K562 (cell line): Measurements from ENCODE around the gene SLC7A11. TPM values are rescaled to one million over a fixed set of nuclear protein-coding genes. Genes with fewer than 3 reads are reported as not detected.

ENCODE experiments used
- HMG20A ChIP-seq: fragments of 450-650 bp; formaldehyde crosslinking; conservative IDR thresholded peaks from 2 replicates; pipeline ENCODE4 v1.4.0; 2020; ENCODE audit warnings: mild to moderate bottlenecking, mixed read lengths
- HSF4 ChIP-seq: fragments of 250-450 bp; sonication (Bioruptor Pico); IDR thresholded peaks from 2 replicates; pipeline ENCODE4 v2.1.2; 2022; ENCODE audit warnings: mild to moderate bottlenecking, moderate library complexity, borderline replicate concordance
- SUPT5H ChIP-seq: fragments of 450-650 bp; IDR thresholded peaks from 2 replicates; pipeline ENCODE4 v1.6.1; 2016
- polyA plus RNA-seq, 8 experiments: library from polyadenylated mRNA; depleted of rRNA in 4 of 8; stranded (reverse) in 5 of 8; unstranded in 3 of 8; fragments of >200 nt; fragmentation: Nextera tagmentation in 2 of 8; fragmentation: Illumina TruSeq in 1 of 8; extraction: Ambion mirVana in 2 of 8; extraction: Trizol in 1 of 8; gene quantifications; 2 replicates each; pipeline versions ENCODE4 v1.2.1 to v1.2.3, GENCODE V29; 2011 to 2014; ENCODE audit warnings: inconsistent platforms in 1 of 8, missing spikeins in 1 of 8
- total RNA-seq, 7 experiments: library from RNA; depleted of rRNA in 6 of 7; stranded (reverse); fragments of >200 nt in 6 of 7; fragmentation: Illumina TruSeq in 2 of 7; extraction: Trizol in 2 of 7; gene quantifications; 2 replicates each; pipeline versions ENCODE4 v1.2.1 to v1.2.3, GENCODE V29; 2011 to 2021; ENCODE audit warnings: low replicate concordance in 1 of 7
- TF ChIP-seq, protein P1 (sequence below): sonication (generic); formaldehyde crosslinking; IDR thresholded peaks from 2 replicates; pipeline ENCODE4 v1.8.0; 2023; ENCODE audit warnings: missing genetic modification reagents, mild to moderate bottlenecking, borderline replicate concordance
- TF ChIP-seq, protein P2 (sequence below): sonication (generic); formaldehyde crosslinking; IDR thresholded peaks from 2 replicates; pipeline ENCODE4 v1.9.0; 2022; ENCODE audit warnings: mild to moderate bottlenecking, missing genetic modification reagents
- TF ChIP-seq, protein P3 (sequence below): fragments of 450-650 bp; IDR thresholded peaks from 2 replicates; pipeline ENCODE4 v1.6.1; 2016; ENCODE audit warnings: mild to moderate bottlenecking, moderate library complexity
- TF ChIP-seq, protein P4 (sequence below): fragments of 450-650 bp; formaldehyde crosslinking; IDR thresholded peaks from 2 replicates; pipeline ENCODE4 v1.4.0; 2020; ENCODE audit warnings: mild to moderate bottlenecking, mixed read lengths

The SLC7A11 gene
- total and polyA plus RNA-seq, 9 of the 15 experiments (the other 6 are each of a cell fraction or from before 2014, with no cell fraction given), result 4.5 to 26.1 (median 13.5) TPM

DNA sequence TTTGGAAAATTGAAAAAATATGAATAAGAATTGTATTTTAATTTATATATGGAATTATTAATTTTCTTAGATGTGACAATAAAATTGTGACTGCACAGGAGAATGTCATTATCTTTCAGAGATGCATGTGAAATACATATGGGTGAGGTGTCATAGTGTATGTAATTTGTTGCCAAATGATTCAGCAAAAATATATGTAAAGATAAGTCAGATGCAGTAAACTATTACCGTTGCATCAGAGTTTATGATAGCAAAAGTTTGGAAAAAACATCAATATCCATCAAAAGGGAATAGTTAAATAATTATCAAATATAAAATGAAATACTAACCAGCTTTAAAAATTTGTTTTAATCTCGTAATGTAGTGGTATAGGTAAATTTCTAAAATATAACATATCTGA is 10.4 kb upstream of the SLC7A11 start (continued):
- TF ChIP-seq, protein P1, sequence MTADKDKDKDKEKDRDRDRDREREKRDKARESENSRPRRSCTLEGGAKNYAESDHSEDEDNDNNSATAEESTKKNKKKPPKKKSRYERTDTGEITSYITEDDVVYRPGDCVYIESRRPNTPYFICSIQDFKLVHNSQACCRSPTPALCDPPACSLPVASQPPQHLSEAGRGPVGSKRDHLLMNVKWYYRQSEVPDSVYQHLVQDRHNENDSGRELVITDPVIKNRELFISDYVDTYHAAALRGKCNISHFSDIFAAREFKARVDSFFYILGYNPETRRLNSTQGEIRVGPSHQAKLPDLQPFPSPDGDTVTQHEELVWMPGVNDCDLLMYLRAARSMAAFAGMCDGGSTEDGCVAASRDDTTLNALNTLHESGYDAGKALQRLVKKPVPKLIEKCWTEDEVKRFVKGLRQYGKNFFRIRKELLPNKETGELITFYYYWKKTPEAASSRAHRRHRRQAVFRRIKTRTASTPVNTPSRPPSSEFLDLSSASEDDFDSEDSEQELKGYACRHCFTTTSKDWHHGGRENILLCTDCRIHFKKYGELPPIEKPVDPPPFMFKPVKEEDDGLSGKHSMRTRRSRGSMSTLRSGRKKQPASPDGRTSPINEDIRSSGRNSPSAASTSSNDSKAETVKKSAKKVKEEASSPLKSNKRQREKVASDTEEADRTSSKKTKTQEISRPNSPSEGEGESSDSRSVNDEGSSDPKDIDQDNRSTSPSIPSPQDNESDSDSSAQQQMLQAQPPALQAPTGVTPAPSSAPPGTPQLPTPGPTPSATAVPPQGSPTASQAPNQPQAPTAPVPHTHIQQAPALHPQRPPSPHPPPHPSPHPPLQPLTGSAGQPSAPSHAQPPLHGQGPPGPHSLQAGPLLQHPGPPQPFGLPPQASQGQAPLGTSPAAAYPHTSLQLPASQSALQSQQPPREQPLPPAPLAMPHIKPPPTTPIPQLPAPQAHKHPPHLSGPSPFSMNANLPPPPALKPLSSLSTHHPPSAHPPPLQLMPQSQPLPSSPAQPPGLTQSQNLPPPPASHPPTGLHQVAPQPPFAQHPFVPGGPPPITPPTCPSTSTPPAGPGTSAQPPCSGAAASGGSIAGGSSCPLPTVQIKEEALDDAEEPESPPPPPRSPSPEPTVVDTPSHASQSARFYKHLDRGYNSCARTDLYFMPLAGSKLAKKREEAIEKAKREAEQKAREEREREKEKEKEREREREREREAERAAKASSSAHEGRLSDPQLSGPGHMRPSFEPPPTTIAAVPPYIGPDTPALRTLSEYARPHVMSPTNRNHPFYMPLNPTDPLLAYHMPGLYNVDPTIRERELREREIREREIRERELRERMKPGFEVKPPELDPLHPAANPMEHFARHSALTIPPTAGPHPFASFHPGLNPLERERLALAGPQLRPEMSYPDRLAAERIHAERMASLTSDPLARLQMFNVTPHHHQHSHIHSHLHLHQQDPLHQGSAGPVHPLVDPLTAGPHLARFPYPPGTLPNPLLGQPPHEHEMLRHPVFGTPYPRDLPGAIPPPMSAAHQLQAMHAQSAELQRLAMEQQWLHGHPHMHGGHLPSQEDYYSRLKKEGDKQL (CRISPR knock-in tag), result no peak
- TF ChIP-seq HMG20A (CRISPR knock-in tag), result no peak
- TF ChIP-seq, protein P2, sequence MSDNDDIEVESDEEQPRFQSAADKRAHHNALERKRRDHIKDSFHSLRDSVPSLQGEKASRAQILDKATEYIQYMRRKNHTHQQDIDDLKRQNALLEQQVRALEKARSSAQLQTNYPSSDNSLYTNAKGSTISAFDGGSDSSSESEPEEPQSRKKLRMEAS (CRISPR knock-in tag), result no peak
- TF ChIP-seq, protein P3, sequence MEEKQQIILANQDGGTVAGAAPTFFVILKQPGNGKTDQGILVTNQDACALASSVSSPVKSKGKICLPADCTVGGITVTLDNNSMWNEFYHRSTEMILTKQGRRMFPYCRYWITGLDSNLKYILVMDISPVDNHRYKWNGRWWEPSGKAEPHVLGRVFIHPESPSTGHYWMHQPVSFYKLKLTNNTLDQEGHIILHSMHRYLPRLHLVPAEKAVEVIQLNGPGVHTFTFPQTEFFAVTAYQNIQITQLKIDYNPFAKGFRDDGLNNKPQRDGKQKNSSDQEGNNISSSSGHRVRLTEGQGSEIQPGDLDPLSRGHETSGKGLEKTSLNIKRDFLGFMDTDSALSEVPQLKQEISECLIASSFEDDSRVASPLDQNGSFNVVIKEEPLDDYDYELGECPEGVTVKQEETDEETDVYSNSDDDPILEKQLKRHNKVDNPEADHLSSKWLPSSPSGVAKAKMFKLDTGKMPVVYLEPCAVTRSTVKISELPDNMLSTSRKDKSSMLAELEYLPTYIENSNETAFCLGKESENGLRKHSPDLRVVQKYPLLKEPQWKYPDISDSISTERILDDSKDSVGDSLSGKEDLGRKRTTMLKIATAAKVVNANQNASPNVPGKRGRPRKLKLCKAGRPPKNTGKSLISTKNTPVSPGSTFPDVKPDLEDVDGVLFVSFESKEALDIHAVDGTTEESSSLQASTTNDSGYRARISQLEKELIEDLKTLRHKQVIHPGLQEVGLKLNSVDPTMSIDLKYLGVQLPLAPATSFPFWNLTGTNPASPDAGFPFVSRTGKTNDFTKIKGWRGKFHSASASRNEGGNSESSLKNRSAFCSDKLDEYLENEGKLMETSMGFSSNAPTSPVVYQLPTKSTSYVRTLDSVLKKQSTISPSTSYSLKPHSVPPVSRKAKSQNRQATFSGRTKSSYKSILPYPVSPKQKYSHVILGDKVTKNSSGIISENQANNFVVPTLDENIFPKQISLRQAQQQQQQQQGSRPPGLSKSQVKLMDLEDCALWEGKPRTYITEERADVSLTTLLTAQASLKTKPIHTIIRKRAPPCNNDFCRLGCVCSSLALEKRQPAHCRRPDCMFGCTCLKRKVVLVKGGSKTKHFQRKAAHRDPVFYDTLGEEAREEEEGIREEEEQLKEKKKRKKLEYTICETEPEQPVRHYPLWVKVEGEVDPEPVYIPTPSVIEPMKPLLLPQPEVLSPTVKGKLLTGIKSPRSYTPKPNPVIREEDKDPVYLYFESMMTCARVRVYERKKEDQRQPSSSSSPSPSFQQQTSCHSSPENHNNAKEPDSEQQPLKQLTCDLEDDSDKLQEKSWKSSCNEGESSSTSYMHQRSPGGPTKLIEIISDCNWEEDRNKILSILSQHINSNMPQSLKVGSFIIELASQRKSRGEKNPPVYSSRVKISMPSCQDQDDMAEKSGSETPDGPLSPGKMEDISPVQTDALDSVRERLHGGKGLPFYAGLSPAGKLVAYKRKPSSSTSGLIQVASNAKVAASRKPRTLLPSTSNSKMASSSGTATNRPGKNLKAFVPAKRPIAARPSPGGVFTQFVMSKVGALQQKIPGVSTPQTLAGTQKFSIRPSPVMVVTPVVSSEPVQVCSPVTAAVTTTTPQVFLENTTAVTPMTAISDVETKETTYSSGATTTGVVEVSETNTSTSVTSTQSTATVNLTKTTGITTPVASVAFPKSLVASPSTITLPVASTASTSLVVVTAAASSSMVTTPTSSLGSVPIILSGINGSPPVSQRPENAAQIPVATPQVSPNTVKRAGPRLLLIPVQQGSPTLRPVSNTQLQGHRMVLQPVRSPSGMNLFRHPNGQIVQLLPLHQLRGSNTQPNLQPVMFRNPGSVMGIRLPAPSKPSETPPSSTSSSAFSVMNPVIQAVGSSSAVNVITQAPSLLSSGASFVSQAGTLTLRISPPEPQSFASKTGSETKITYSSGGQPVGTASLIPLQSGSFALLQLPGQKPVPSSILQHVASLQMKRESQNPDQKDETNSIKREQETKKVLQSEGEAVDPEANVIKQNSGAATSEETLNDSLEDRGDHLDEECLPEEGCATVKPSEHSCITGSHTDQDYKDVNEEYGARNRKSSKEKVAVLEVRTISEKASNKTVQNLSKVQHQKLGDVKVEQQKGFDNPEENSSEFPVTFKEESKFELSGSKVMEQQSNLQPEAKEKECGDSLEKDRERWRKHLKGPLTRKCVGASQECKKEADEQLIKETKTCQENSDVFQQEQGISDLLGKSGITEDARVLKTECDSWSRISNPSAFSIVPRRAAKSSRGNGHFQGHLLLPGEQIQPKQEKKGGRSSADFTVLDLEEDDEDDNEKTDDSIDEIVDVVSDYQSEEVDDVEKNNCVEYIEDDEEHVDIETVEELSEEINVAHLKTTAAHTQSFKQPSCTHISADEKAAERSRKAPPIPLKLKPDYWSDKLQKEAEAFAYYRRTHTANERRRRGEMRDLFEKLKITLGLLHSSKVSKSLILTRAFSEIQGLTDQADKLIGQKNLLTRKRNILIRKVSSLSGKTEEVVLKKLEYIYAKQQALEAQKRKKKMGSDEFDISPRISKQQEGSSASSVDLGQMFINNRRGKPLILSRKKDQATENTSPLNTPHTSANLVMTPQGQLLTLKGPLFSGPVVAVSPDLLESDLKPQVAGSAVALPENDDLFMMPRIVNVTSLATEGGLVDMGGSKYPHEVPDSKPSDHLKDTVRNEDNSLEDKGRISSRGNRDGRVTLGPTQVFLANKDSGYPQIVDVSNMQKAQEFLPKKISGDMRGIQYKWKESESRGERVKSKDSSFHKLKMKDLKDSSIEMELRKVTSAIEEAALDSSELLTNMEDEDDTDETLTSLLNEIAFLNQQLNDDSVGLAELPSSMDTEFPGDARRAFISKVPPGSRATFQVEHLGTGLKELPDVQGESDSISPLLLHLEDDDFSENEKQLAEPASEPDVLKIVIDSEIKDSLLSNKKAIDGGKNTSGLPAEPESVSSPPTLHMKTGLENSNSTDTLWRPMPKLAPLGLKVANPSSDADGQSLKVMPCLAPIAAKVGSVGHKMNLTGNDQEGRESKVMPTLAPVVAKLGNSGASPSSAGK, result 0 out of 2 replicates have a peak, but pooled peaks have one; percentile 15
- TF ChIP-seq HSF4 (CRISPR knock-in tag), result no peak
- TF ChIP-seq, protein P4, sequence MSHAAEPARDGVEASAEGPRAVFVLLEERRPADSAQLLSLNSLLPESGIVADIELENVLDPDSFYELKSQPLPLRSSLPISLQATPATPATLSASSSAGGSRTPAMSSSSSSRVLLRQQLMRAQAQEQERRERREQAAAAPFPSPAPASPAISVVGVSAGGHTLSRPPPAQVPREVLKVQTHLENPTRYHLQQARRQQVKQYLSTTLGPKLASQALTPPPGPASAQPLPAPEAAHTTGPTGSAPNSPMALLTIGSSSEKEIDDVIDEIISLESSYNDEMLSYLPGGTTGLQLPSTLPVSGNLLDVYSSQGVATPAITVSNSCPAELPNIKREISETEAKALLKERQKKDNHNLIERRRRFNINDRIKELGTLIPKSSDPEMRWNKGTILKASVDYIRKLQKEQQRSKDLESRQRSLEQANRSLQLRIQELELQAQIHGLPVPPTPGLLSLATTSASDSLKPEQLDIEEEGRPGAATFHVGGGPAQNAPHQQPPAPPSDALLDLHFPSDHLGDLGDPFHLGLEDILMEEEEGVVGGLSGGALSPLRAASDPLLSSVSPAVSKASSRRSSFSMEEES (CRISPR knock-in tag), result no peak
- TF ChIP-seq SUPT5H, result no peak
